Sigmoid colon (tissue), 7 donors: ENCODE measurements around the gene AMBRA1. TPM values are rescaled to one million over a fixed set of nuclear protein-coding genes. Genes with fewer than 3 reads are reported as not detected.
A peak's percentile ranks its signal among the peaks of the same experiment; 100 is the strongest.

ENCODE experiments used
- DNase-seq: peaks from one replicate; pipeline ENCODE4 v3.0.0-alpha.2; 2019
- H3K27ac ChIP-seq, 4 donors: fragments of 200-600 bp; sonication (generic); one replicate each; pipeline ENCODE4 v1.5.1; 2016 to 2019; ENCODE audit warnings: mild to moderate bottlenecking in 1 of 4
- H3K27me3 ChIP-seq, 3 donors: fragments of 200-600 bp; sonication (generic); one replicate each; pipeline ENCODE4 v1.5.1; 2019; ENCODE audit warnings: mild to moderate bottlenecking in 1 of 3
- H3K36me3 ChIP-seq, 4 donors: fragments of 200-600 bp; sonication (generic); one replicate each; pipeline ENCODE4 v1.5.1; 2016 to 2019
- H3K4me1 ChIP-seq, 4 donors: fragments of 200-600 bp; sonication (generic); one replicate each; pipeline ENCODE4 v1.5.1; 2017 to 2019
- H3K4me3 ChIP-seq, 4 donors: fragments of 200-600 bp; sonication (generic); one replicate each; pipeline ENCODE4 v1.5.1; 2017 to 2019; ENCODE audit warnings: mild to moderate bottlenecking in 2 of 4, moderate library complexity in 1 of 4
- H3K9me3 ChIP-seq, 4 donors: fragments of 200-600 bp in 3 of 4; sonication (generic) in 3 of 4; one replicate each; pipeline versions ENCODE4 v1.5.1 to v1.6.1; 2013 to 2019
- CTCF ChIP-seq, 4 experiments: fragments of 450-650 bp in 3 of 4; fragments of 200-600 bp in 1 of 4; IDR thresholded peaks; one replicate each; pipeline ENCODE4 v1.5.1; 2016 to 2019; ENCODE audit warnings: antibody characterized with exemption in 4 of 4, mild to moderate bottlenecking in 3 of 4, moderate library complexity in 2 of 4
- EP300 ChIP-seq, 4 donors: sonication (generic); formaldehyde crosslinking; IDR thresholded peaks; one replicate each; pipeline ENCODE4 v1.6.1; 2017; ENCODE audit warnings: antibody characterized with exemption in 4 of 4
- POLR2A ChIP-seq, 2 donors: fragments of 450-650 bp; IDR thresholded peaks; one replicate each; pipeline ENCODE4 v1.6.1; 2016; ENCODE audit warnings: antibody characterized with exemption in 2 of 2, mild to moderate bottlenecking in 2 of 2, moderate library complexity in 2 of 2
- POLR2AphosphoS5 ChIP-seq, 4 donors: sonication (generic); formaldehyde crosslinking; IDR thresholded peaks; one replicate each; pipeline ENCODE4 v1.6.1; 2017; ENCODE audit warnings: antibody characterized with exemption in 4 of 4
- WGBS, 2 donors: extraction: QIAGEN DNeasy Blood & Tissue Kit; methylation state at CpG; one replicate each; pipeline ENCODE4 v1.1.7; 2013; 5-methylcytosine and 5-hydroxymethylcytosine counted together
- intact Hi-C: fragments of 100-400 bp; cut with DNase I; formaldehyde crosslinking; loops from one replicate; pipeline ENCODE4 v1.15.1; 2023
- polyA plus RNA-seq, 3 donors: library from polyadenylated mRNA; stranded (reverse); fragments of 200-250 nt; gene quantifications; one replicate each; pipeline ENCODE4 v1.2.3, GENCODE V29; 2013
- total RNA-seq, 4 donors: library from RNA; depleted of rRNA; stranded (reverse); fragments of >200 nt; gene quantifications; one replicate each; pipeline ENCODE4 v1.1.0, GENCODE V29; 2016
- donor health status: healthy with polysubstance abuse.
- donor health status: Bipolar disorder and iron deficiency.
- donor health status: healthy.

Gene AMBRA1
- total and polyA plus RNA-seq, 7 donors: 8.4 to 33.0 (median 23.9) TPM

- intact Hi-C loops: no loop called here
- H3K27me3 ChIP-seq: no peaks in the 10 kb centered on the region
- peaks cover 0 to 3% (median 0%) of the 10 kb centered on the region in 4 donors for H3K36me3 ChIP-seq
- no peak for DNase-seq
- no peak overlapping the region for H3K4me3 ChIP-seq
- no peak overlapping the region for H3K27ac ChIP-seq
- no peaks in the 10 kb centered on the region for H3K9me3 ChIP-seq
- H3K4me1 ChIP-seq: no peaks in the 10 kb centered on the region
- no peak for TF ChIP-seq CTCF (IDR thresholded peaks at IDR 0.05)
- TF ChIP-seq POLR2AphosphoS5 (IDR thresholded peaks at IDR 0.05): no peak
- TF ChIP-seq EP300 (IDR thresholded peaks at IDR 0.05): no peak
- TF ChIP-seq POLR2A (IDR thresholded peaks at IDR 0.05): no peak
- 88 to 90% methylated on average over 15 of the region's 15 CpGs for WGBS, 2 donors
Measured at GRCh38 chr11:46603704-46604308, 10.0 kb upstream of the AMBRA1 start.

GRCh38 chr11:46601129-46601528, 7.3 kb upstream of the AMBRA1 start:
- intact Hi-C loops: no loop called here
- WGBS, 2 donors: 88 to 98% methylated on average over 1 of the region's 1 CpG
- no peak for TF ChIP-seq EP300 (IDR thresholded peaks at IDR 0.05)
- no peak for TF ChIP-seq CTCF (IDR thresholded peaks at IDR 0.05)
- TF ChIP-seq POLR2AphosphoS5 (IDR thresholded peaks at IDR 0.05): peak in 1 of 4 donors; percentile 7
- TF ChIP-seq POLR2A (IDR thresholded peaks at IDR 0.05): no peak

GRCh38 chr11:46600194-46600960, 6.6 kb upstream of the AMBRA1 start:
- no peak overlapping the region for H3K4me3 ChIP-seq
- intact Hi-C loops: no loop called here
- no peak for DNase-seq
- H3K9me3 ChIP-seq: no peaks in the 10 kb centered on the region
- peaks cover 0 to 3% (median 0%) of the 10 kb centered on the region in 4 donors for H3K36me3 ChIP-seq
- H3K27me3 ChIP-seq: no peaks in the 10 kb centered on the region
- H3K27ac ChIP-seq: peak overlapping the region in 3 of 4 donors; percentile 41 to 49 (median 44)
- TF ChIP-seq CTCF (IDR thresholded peaks at IDR 0.05) (no peak), POLR2AphosphoS5 (IDR thresholded peaks at IDR 0.05) (no peak), EP300 (IDR thresholded peaks at IDR 0.05) (no peak), POLR2A (IDR thresholded peaks at IDR 0.05) (no peak)
- 83% methylated on average over 3 of the region's 3 CpGs for WGBS, 2 donors
- no peaks in the 10 kb centered on the region for H3K4me1 ChIP-seq

More at GRCh38 chr11:46601129-46601528, 7.3 kb upstream of the AMBRA1 start:
- Histone ChIP-seq H3K27me3 (no peaks in the 10 kb centered on the region), H3K4me1 (no peaks in the 10 kb centered on the region), H3K4me3 (no peak overlapping the region), H3K36me3 (peaks cover 0 to 3% (median 0%) of the 10 kb centered on the region in 4 donors), H3K27ac (peak overlapping the region in 3 of 4 donors; percentile 41 to 49 (median 44)), H3K9me3 (no peaks in the 10 kb centered on the region)
- no peak for DNase-seq

- H3K36me3 ChIP-seq: peaks cover 0 to 3% (median 0%) of the 10 kb centered on the region in 4 donors
- peak overlapping the region; percentile 37 to 49 (median 42) for H3K27ac ChIP-seq
- no peak for DNase-seq
- TF ChIP-seq POLR2AphosphoS5 (IDR thresholded peaks at IDR 0.05): no peak
- 94 to 95% methylated on average over 8 of the region's 8 CpGs for WGBS, 2 donors
- intact Hi-C loops: no loop called here
- no peak overlapping the region for H3K4me3 ChIP-seq
- H3K4me1 ChIP-seq: peaks cover 0 to 1% (median under 1%) of the 10 kb centered on the region in 4 donors
- no peaks in the 10 kb centered on the region for H3K9me3 ChIP-seq
- H3K27me3 ChIP-seq: no peaks in the 10 kb centered on the region
Measured at GRCh38 chr11:46599340-46600193, 5.7 kb upstream of the AMBRA1 start.
